HG02870 (cell line): ENCODE measurements around the gene PCDHGA5.
A peak's percentile ranks its signal among the peaks of the same experiment; 100 is the strongest.
"Not testable (repeated sequence)": the region's sequence is repeated elsewhere in the genome, so short reads cannot be mapped to it uniquely, and the experiment has no call there.

ENCODE experiments used
- ATAC-seq: cut with Tn5 transposase; IDR thresholded peaks from one replicate; pipeline ENCODE4 v1.9.1; 2021; ENCODE audit warnings: mild to moderate bottlenecking, moderate library complexity; ENCODE audit not compliant: unreplicated experiment

The PCDHGA5 gene

GRCh38 chr5:141363952-141364660 is at the start of gene PCDHGA5:
PCDHGA5 (plus strand) TSS chr5:141364162; CDS start chr5:141364331, 169 bp downstream.
- no peak for ATAC-seq

GRCh38 chr5:141316963-141317362 is 47.0 kb upstream of the PCDHGA5 start:
- ATAC-seq, result not testable (repeated sequence)

- no peak for ATAC-seq
These were observed 44.8 kb upstream of the PCDHGA5 start for GRCh38 chr5:141319202-141319601.

GRCh38 chr5:141319699-141320098 is 44.3 kb upstream of the PCDHGA5 start:
- ATAC-seq, result no peak

- peak; percentile 86 for ATAC-seq
These were observed 43.5 kb upstream of the PCDHGA5 start, which contains the start of gene TAF7 for GRCh38 chr5:141320225-141321169. TAF7 (minus strand) TSS chr5:141320784; CDS start chr5:141320044, 740 bp downstream.

DNA sequence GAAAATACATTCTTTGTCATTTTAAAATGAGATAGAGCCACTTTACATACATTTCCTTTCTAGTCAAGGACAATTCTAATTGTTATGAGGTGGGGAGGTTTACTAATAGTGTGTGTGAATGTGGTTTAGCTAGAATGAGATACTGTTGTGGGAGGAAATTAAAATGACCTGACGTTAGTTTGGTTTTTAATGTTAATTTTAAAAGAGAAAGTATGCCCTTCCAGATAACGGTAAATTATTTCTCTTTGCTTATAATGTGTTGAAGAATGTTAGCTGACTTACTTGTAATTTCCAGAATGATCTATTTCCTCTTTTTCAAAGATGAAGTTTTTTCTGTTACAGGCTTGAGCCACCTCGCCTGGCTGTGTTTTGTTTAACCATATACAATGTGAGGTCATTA is 41.7 kb upstream of the PCDHGA5 start:
- no peak for ATAC-seq

DNA sequence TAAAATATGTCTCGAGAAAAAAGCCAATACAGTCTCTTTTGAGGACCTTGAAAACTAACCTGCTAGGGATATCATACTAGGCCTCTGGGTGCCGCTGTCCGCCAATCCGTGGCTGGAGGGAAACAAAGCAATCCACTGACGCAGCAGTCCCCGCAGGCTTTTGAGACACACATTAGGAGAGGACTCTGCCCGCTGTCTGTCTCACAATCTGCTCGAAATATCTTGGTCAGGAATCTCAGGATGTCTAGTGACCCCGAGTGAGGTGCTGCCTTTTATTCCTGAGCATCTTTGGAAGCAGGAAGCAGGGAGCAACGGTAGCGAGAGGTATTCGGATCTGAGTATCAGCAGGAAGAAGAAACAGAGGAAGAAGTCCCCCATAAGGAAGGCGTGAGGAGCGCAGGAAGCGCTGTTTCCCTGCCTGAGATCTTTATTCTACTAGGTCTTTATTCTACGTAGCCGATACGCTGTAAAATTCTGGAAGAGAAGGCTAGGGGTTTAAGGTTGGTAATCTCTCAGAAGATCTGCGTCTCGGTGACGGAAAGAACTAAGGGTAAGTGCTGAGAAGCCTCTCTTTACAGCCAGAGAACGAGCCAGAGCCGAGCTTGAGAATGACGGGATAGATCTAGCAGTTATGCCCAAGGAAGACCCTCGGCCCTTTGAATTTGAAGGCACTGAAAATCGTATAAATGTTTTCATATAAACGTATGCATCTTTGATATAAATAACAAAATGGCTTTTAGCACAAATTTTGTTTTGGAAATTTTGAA is 37.7 kb upstream of the PCDHGA5 start:
- peak; percentile 72 for ATAC-seq

DNA sequence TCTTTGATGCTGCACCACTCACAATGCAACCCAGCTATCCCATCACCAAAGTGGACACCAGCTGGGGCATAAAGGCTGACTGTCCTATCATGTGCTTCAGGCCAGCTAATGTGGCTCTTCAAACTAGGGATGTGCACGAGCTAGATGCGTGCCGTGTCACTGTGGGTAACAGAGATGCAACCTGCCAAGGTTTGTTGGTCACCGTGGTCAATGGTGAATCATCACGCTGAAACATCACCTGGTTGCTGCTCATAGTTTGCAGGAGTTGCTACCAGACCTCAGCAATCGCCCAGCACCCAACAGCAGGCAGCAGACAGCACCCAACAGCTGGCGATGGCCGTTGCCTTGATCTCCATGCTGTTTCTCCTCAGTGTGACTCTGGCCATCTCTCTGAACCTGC is 35.7 kb upstream of the PCDHGA5 start:
- ATAC-seq, result no peak

DNA sequence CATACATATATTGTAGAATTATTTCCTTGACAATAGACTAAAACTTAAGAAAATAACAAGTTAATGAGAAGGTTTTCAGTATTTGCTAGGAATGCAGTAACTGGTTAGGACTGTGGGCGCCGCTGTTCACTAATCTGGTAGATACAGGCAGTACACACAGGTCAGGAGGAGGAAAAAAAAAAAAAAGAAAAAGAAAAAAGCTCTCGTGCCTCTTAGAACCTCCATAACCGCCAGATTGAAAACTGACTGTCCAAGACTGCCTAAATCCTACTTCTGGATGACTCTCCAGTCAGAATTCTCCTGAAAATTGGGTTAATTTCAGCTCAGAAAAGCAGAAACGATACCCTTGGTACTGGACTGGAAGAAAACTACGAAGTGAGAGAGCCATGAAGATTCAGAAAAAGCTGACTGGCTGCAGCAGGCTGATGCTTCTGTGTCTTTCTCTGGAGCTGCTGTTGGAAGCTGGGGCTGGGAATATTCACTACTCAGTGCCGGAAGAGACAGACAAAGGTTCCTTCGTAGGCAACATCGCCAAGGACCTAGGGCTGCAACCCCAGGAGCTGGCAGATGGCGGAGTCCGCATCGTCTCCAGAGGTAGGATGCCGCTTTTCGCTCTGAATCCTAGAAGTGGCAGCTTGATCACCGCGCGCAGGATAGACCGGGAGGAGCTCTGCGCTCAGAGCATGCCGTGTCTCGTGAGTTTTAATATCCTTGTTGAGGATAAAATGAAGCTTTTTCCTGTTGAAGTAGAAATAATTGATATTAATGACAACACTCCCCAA is 33.5 kb upstream of the PCDHGA5 start, which contains the start of gene PCDHGA1:
Gene PCDHGA1, plus strand, starts transcription at position 216 of the 782 bp plus-strand sequence.
- ATAC-seq, result peak; percentile 53

- not testable (repeated sequence) for ATAC-seq
These were observed 31.4 kb upstream of the PCDHGA5 start for GRCh38 chr5:141332571-141332970.

DNA sequence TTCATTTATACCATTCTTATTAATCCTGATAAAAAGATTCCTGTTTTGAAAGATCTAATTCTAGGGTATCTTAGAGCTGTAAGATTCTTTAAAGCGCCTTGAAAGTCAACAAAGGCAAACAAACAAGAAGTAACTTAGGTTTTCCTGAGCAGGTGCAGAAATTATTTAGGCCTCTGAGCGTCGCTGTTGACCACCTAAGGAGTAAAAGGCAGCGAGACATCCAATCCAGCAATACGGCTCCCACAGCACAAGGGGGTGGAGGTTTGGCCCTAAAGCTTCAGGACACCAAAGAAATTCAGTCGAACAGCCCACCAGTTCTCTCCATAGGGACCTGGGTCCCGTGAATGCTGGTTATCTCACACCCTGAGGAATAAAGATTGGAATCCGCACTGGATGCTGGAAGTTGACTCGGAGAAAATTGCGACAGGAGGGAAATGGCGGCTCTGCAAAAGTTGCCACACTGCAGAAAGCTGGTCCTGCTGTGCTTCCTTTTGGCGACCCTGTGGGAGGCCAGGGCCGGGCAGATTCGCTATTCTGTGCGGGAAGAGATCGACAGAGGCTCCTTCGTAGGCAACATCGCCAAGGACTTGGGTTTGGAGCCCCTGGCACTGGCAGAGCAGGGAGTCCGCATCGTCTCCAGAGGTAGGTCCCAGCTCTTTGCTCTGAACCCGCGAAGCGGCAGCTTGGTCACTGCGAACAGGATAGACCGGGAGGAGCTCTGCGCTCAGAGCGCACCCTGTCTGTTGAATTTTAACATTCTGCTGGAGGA is 25.2 kb upstream of the PCDHGA5 start, which contains the start of gene PCDHGA2:
Gene PCDHGA2, plus strand, starts transcription at position 223 of the 769 bp plus-strand sequence.
- no peak for ATAC-seq

DNA sequence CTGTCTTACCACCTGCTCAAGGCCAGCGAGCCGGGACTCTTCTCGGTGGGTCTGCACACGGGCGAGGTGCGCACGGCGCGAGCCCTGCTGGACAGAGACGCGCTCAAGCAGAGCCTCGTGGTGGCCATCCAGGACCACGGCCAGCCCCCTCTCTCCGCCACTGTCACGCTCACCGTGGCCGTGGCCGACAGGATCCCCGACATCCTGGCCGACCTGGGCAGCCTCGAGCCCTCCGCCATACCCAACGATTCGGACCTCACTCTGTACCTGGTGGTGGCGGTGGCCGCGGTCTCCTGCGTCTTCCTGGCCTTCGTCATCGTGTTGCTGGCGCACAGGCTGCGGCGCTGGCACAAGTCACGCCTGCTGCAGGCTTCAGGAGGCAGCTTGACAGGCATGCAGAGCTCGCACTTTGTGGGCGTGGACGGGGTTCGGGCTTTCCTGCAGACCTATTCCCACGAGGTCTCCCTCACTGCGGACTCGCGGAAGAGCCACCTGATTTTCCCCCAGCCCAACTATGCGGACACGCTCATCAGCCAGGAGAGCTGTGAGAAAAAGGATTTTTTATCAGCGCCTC is 23.1 kb upstream of the PCDHGA5 start:
- ATAC-seq, result not testable (repeated sequence)

DNA sequence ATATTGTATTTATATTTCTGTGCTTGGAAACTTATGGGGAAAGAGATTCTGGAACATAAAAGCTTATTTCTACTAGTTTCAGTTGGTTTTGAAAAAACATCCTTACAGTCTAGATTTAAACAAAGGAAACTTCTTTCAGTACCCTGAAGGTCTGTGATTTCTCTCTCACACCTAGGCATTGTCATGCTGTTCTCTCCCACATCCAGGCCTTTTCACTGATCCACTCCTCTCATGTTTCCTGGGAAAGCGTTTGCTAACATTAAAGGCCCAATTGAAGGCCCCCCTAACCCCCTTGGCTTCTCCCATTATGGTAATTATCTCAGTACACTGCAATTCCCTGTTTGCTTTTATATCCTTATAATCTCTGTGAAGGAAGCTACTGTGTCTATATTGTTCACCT is 21.2 kb upstream of the PCDHGA5 start:
- no peak for ATAC-seq

GRCh38 chr5:141343242-141343952 is 20.6 kb upstream of the PCDHGA5 start, which contains the start of gene PCDHGA3:
PCDHGA3 (plus strand) TSS chr5:141343829; CDS start chr5:141344034, 205 bp downstream.
- ATAC-seq, result no peak

DNA sequence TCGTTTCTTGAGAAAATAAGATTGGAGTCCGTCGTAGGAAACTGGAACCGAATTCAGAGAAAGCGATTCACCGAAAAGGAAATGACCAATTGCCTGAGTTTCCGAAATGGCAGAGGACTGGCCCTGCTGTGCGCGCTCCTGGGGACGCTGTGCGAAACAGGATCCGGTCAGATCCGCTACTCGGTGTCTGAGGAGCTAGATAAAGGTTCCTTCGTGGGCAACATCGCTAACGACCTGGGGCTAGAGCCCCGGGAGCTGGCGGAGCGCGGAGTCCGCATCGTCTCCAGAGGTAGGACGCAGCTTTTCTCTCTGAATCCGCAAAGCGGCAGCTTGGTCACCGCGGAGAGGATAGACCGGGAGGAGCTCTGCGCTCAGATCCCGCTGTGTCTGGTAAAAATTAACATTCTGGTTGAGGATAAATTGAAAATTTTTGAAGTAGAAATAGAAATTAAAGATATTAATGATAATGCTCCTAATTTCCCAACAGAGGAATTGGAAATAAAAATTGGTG is 20.0 kb upstream of the PCDHGA5 start:
- no peak for ATAC-seq

- ATAC-seq, result no peak
These were observed 18.6 kb upstream of the PCDHGA5 start for GRCh38 chr5:141345327-141345726.

DNA sequence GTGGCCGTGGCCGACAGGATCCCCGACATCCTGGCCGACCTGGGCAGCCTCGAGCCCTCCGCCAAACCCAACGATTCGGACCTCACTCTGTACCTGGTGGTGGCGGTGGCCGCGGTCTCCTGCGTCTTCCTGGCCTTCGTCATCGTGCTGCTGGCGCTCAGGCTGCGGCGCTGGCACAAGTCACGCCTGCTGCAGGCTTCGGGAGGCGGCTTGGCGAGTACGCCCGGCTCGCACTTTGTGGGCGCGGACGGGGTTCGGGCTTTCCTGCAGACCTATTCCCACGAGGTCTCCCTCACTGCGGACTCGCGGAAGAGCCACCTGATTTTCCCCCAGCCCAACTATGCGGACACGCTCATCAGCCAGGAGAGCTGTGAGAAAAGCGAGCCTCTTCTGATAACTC is 17.9 kb upstream of the PCDHGA5 start:
- not testable (repeated sequence) for ATAC-seq
